ENCODE data around the gene TDRD5. TPM values are rescaled to one million over a fixed set of nuclear protein-coding genes. Genes with fewer than 3 reads are reported as not detected.
A peak's percentile ranks its signal among the peaks of the same experiment; 100 is the strongest.

TDRD5 gene
- total RNA-seq, 2 donors from 2014 or later, result 0.14 TPM; not detected in 1

DNA sequence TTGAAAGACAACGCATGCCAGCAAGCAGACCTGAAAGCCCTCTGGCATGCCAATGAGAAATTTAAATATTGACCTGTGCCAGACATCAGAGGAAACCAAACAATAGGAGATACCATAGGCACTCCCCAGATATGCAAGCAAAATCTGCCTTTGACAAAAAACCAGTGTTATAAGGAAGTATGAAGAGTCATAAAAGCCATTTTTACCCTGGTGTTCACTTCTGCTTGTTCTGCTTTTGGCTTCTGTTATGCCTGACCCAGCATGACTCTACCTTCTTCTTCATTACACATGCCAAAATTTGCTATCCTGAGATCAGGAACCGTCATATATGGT lies 42.3 kb upstream of the TDRD5 start:
- ATAC-seq (ENCODE audit: insufficient number of reproducible peaks, low FRiP score, low read depth) (no peak), DNase-seq (ENCODE audit: low spot score) (no peak)
- TF ChIP-seq, protein P1, sequence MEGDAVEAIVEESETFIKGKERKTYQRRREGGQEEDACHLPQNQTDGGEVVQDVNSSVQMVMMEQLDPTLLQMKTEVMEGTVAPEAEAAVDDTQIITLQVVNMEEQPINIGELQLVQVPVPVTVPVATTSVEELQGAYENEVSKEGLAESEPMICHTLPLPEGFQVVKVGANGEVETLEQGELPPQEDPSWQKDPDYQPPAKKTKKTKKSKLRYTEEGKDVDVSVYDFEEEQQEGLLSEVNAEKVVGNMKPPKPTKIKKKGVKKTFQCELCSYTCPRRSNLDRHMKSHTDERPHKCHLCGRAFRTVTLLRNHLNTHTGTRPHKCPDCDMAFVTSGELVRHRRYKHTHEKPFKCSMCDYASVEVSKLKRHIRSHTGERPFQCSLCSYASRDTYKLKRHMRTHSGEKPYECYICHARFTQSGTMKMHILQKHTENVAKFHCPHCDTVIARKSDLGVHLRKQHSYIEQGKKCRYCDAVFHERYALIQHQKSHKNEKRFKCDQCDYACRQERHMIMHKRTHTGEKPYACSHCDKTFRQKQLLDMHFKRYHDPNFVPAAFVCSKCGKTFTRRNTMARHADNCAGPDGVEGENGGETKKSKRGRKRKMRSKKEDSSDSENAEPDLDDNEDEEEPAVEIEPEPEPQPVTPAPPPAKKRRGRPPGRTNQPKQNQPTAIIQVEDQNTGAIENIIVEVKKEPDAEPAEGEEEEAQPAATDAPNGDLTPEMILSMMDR (IDR thresholded peaks at IDR 0.05), result no peak

GRCh38 chr1:179550746-179551682 lies 40.6 kb upstream of the TDRD5 start:
- H3K4me3 ChIP-seq, result no peak overlapping the region
- DNase-seq (ENCODE audit: low spot score), result no peak
- no peaks in the 10 kb centered on the region for H3K4me1 ChIP-seq (ENCODE audit: control insufficient read depth in 1 of 2, low read depth in 2 of 2)
- TF ChIP-seq, protein P1 (IDR thresholded peaks at IDR 0.05), result no peak
- no peak for ATAC-seq (ENCODE audit: insufficient number of reproducible peaks, low FRiP score, low read depth)
- H3K27ac ChIP-seq, result no peak overlapping the region
- no peaks in the 10 kb centered on the region for H3K36me3 ChIP-seq
- no peaks in the 10 kb centered on the region for H3K9me3 ChIP-seq
- H3K27me3 ChIP-seq (replicated peaks; ENCODE audit: insufficient read depth), result no peaks in the 10 kb centered on the region

More for the DNA sequence above, 42.3 kb upstream of the TDRD5 start:
- Histone ChIP-seq H3K27ac (no peak overlapping the region), H3K36me3 (no peaks in the 10 kb centered on the region), H3K27me3 (replicated peaks; ENCODE audit: insufficient read depth) (no peaks in the 10 kb centered on the region), H3K4me3 (no peak overlapping the region), H3K4me1 (ENCODE audit: control insufficient read depth in 1 of 2, low read depth in 2 of 2) (no peaks in the 10 kb centered on the region), H3K9me3 (no peaks in the 10 kb centered on the region)

DNA sequence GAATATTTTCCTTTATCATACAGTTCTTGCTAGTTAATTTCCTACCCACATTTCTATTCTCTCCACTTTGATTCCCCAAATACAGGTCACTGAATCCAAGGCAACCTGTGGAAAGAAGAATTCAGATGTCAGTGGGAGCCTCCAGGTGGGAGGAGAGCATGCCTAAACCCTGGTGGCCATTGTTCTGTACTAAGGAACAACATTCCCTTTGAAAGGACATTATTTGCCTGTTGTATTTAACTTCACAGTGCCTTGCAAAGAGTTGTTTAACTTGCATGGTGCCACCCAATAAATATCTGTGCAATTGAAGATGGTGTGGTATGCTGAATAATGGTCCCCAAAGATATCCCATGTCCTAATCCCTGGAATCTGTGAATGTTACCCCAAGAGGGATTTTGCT lies 37.2 kb upstream of the TDRD5 start:
- ATAC-seq (ENCODE audit: insufficient number of reproducible peaks, low FRiP score, low read depth) (no peak), DNase-seq (ENCODE audit: low spot score) (no peak)
- no peaks in the 10 kb centered on the region for H3K36me3 ChIP-seq
- no peaks in the 10 kb centered on the region for H3K4me1 ChIP-seq (ENCODE audit: control insufficient read depth in 1 of 2, low read depth in 2 of 2)
- no peaks in the 10 kb centered on the region for H3K27me3 ChIP-seq (replicated peaks; ENCODE audit: insufficient read depth)
- TF ChIP-seq, protein P1 (IDR thresholded peaks at IDR 0.05), result no peak
- H3K9me3 ChIP-seq, result no peaks in the 10 kb centered on the region
- H3K4me3 ChIP-seq, result no peak overlapping the region
- H3K27ac ChIP-seq, result no peak overlapping the region

DNA sequence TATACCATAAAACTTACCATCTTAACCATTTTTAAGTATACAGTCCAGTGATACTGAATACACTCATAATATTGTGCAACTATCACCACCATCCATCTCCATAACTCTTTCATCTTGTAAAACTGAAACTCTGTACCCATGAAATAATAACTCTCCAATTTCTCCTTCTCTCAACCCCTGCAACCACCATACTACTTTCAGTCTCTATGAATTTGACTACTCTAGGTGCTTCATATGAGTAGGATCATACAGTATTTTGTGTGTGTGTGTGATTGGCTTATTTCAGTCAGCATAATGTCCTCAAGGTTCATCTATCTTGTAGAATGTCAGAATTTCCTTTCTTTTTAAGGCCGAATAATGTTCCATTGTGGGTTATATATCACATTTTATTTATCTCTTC lies 33.6 kb upstream of the TDRD5 start:
- H3K9me3 ChIP-seq, result no peaks in the 10 kb centered on the region
- H3K27ac ChIP-seq, result no peak overlapping the region
- H3K36me3 ChIP-seq, result no peaks in the 10 kb centered on the region
- no peak overlapping the region for H3K4me3 ChIP-seq
- no peak for DNase-seq (ENCODE audit: low spot score)
- H3K27me3 ChIP-seq (replicated peaks; ENCODE audit: insufficient read depth), result no peaks in the 10 kb centered on the region
- no peaks in the 10 kb centered on the region for H3K4me1 ChIP-seq (ENCODE audit: control insufficient read depth in 1 of 2, low read depth in 2 of 2)
- TF ChIP-seq, protein P1 (IDR thresholded peaks at IDR 0.05), result no peak
- ATAC-seq (ENCODE audit: insufficient number of reproducible peaks, low FRiP score, low read depth), result no peak

DNA sequence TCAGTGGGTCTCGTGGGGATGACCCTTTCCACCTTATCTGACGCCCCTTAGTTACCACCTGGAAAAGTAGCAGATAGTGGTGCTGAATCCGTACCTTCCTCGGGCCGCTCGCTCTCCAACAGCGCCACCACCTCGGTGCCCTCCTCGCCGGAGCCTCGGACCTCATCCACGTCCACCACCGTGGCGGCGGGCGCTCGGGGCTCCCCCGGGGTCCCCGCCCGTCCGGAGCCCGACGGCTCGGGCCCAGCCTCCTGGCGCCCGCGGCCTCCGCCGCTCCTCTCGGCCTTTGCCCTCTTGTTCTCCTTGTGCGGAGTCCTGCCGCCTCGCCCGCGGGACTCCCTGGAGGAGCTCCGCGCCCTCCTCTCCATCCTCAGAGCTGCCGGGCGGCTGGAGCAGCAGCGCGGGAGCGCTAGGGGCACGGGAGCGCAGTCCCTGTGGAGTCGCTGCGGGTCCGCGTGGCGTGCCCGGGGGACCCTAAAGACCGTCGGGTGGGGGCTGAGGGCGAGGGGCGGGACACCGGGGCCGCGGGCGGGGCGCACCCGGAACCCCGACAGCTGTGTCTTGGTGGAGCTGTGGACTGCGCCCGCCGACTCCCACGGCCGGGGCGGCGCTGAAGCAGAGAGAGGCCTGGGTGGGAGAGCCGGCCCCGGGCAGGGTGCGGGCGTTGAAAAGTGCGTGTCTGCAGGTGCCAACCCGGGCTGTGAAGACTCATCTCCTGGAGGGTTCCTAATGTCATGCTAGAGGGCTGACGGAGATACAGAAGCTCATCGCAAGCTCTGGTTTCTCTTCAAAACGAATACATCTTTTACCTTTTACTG lies 15.9 kb upstream of the TDRD5 start, which contains the start of gene NPHS2:
Gene NPHS2 (minus strand): TSS at position 452 of the 818 bp plus-strand sequence. CDS start 84 bp downstream, at position 368.
- Histone ChIP-seq H3K4me3 (peak within 1 kb of the TSS; percentile 27), H3K36me3 (no peaks in the 10 kb centered on the region), H3K9me3 (no peaks in the 10 kb centered on the region), H3K4me1 (ENCODE audit: control insufficient read depth in 1 of 2, low read depth in 2 of 2) (no peaks in the 10 kb centered on the region), H3K27me3 (replicated peaks; ENCODE audit: insufficient read depth) (no peaks in the 10 kb centered on the region), H3K27ac (no peak within 1 kb of the TSS)
- ATAC-seq (ENCODE audit: insufficient number of reproducible peaks, low FRiP score, low read depth), result no peak
- no peak for DNase-seq (ENCODE audit: low spot score)
- TF ChIP-seq, protein P1 (IDR thresholded peaks at IDR 0.05), result no peak

All from thoracic aorta (tissue), 2 donors.